Ishikawa (cell line): ENCODE measurements around the gene COTL1.

ENCODE experiments used
- FOXM1 ChIP-seq: IDR thresholded peaks from 2 replicates; pipeline ENCODE4 v1.6.1; 2012; ENCODE audit warnings: low read depth, borderline replicate concordance
- RAD21 ChIP-seq: IDR thresholded peaks from 2 replicates; pipeline ENCODE4 v1.6.1; 2012; ENCODE audit warnings: low read depth
- USF1 ChIP-seq: IDR thresholded peaks from 2 replicates; pipeline ENCODE4 v1.6.1; 2012

DNA sequence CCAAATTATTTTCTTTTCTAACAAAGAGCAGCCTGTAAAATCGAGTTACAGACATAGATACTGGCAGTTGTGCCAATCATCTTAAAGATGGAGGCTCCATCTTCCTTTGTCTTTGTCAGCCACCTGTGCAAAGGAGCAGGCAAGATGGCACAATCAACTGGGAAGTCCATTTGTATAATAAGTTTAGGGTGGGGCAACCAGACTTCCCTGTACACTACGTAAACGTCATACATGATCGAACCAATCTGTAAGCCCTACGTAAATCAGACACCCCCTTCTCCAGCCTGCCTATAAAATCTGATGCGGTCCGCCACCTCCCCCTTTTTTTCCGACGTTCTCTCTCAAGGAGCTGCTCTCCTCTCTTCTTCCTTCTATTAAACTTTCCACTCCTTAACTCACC, 82.0 kb downstream of the COTL1 start:
- TF ChIP-seq USF1: no peak
- no peak for TF ChIP-seq RAD21
- TF ChIP-seq FOXM1: no peak
